Activated CD4-positive, alpha-beta T cell treated with anti-CD3 and anti-CD28 coated beads, Interleukin-2, amount 50 U/mL, for 24 hours (primary cell): ENCODE results near the gene GNAQ.

Source experiments
- DNase-seq, 2 donors: peaks; one replicate each; pipeline ENCODE4 v3.0.0-alpha.2; 2020; ENCODE audit warnings: low read depth in 1 of 2, low spot score in 1 of 2

The GNAQ gene

DNA sequence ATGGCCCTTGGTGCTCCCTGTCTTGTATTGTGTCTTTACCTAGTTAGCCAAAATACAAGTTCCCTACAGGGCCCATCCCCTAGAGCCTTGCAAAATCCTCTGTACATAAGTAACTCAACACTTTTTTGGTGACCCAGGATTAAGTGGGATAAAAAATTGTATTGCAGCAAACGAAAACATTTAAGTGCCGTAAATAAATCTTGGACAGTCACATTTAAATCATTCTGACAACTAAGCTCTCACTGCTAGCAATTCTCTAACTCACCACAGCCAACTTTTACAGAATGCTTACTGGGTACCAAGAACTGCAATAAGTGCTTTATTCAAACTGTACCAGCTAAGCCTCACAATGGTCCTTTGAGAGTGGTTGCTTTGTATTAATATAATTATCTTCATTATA, 56.6 kb downstream of the GNAQ start:
- no peak for DNase-seq

DNA sequence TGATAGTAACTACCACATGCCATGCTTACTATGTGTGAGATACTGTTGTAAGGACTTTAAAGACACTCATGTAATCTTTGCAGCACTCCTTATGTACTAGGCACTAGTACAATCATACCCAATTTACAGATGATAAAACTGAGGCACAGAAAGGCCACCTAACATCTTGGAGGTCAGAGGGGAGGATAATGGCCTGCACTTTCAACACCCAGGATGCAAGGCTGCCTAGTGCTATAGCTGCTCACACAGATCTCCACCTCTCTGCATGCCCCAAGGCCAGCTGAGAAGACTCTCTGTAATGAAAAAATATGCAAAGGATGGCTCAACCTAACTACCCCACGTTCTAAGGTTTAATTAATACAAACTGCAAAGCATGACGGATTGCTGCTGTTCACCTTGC, 57.2 kb downstream of the GNAQ start:
- DNase-seq, result no peak

DNA sequence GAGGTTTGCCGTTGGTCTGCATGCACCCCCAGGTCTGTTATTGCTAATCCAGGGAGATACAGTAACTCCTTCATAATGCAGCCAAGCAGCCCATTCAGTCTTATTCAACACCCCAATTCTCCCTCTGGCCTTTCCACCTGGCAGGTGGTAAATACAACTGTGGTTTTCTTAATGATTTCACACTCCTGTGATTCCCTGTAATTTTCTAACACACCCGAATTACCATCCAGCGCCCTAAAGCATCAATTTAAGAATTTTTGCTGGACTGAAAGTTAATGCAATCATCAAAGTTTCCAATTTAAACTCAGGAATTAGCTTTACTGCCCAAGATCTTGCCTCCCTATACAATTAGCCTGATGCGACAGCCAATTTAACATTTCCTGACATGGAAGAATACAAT, 62.5 kb downstream of the GNAQ start:
- no peak for DNase-seq

DNA sequence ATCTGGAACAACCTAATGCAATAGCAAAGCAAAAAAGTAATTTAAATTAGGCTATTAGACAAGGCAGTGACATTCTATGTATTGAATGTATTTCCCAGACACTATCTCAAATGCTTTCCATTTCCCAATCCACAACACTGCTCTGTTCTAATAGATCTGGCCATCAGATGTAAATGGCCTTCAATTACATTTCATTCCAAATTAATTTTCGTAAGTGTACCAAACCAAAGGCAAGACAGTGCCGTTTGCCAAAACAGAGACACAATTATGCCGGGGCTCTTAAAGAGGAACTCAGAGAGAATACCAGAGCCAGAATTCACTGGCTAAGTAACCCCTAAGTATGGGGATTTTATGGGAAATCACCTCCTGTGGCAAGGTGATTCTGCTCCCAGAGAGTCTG, 63.1 kb downstream of the GNAQ start:
- no peak for DNase-seq

DNA sequence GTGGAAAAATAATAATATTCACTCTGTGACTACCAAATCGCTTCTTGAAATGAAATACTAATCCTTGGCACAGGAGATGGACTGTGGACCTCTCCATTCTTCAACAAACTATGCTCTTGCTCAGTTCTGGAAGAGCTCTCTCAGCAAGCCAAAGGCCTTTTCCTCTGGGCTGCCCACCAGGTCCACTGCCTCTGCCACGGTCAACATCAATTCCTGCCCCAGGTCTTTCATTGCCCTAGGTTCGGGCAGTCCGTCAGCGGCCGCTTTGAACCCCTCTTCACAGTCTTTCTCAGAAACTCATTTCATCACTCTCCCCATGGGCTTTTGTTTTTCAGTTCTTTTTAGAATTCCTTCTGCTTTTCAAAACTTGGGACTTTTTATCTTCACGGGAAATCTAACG, 64.9 kb downstream of the GNAQ start:
- no peak for DNase-seq

DNA sequence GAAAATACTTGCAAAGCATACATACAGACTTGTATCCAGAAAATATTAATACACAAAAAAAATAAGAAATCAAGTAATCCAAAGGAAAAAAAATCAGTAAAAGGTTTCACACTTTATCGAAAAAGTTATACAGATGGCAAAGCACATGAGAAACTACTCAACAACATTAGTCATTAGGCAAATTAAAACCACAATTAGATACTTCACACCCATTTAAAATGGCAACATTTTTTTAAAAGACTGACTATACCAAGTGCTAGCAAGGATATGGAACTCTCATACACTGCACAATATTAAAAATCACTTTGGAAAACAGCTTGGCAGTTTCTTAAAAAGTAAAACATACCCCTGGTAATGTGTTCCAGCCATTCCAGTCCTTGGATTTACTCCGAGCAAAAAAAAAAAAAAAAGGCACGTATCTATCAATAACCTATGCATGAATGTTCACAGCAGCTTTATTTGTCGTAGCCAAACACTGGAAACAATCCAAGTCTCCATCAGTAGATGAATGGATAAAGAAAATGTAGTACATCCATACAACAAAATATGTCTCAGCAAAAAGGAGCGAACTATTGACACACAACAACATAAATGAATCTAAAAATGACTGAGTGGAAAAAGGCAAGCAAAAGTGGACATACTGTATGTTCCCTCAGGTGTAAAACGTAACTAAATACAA, 66.0 kb downstream of the GNAQ start:
- no peak for DNase-seq

DNA sequence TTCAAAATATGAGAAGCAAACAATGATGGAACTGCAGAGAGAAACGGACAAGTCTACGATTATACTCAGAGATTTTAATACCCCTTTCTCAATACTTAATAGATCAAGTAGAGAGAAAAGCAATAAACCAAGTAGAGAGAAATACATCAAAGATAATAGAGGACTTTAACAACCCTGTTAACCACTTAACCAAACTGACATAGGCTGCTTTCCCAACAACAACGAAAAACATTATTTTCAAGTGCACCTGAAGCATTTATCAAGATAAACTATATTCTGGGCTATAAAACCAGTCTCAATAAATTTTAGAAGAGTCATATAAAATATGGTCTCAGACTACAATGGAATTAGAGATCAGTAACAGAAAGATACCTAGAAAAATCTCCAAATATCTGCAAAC, 67.4 kb downstream of the GNAQ start:
- DNase-seq, result no peak

DNA sequence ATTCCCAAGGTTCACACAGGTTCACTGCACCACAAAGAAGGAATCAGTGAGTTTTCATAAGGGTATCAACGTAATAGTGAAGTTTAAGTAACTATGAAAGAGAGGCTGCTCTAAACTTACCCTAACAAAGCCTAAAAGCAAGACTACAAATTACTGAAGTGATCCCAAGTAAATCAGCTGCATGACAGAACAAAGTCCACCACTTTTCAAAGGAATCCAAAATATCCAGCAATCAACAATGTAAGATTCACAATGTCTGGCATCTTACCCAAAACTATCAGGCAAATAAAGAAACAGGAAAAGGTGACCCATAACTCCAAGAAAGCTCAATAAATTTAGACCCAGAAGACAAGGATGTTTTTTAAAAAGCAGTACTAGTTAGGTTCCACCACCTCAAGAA, 70.1 kb downstream of the GNAQ start:
- no peak for DNase-seq

DNA sequence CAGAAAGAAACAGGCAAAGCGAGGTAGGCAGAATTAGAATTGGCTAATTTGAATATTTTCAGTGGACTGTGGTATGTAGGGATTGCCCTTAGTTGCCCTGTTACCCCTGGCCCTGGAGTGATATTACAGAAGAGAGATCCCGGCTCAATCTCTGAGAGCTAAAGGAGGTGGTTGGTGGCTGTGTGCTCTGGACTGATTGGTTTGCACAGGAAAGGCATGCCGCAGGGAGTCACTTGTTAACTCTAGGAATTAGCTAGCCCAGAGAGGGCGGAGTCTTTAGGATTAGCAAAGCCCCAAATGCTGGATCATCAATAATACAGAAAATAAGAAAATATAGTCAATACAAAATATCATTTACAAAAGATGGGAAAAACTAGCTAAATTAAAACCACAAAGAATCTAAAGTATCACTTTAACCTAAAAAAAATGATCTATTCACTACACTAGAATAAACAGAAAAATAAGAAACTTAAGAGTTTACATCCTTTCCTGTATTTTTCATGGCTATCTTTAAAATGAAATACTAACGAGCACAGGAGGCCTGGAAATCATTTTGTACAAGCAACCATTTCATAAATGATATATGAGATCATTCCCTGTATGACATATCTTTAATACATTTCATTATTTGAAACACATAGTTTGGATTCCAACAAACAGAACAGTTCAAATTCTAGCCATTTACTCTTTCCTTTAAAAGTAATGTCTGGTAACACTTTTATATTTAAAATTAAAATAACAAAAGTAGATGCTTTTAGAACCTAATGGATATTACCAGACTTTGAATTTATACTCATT, 71.1 kb downstream of the GNAQ start:
- DNase-seq, result no peak

DNA sequence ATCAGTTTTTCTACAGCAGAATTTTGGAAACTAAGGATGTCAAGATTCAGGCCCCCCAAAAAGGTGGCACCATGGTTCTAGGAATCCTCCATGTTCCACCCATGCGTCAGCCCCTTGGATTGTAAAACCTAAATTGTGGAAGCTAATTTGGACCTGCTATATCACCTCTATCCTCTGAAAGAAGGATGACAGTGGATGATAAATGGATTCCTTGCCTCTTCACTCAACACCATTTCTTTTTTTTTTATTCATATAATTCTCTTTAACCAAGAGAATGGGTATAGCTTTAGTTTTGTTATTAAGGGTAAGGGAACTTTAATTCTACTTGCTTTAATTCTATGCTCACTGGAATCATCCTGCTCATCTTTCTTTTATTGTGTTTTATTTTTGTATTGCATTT, 71.8 kb downstream of the GNAQ start:
- DNase-seq, result no peak

DNA sequence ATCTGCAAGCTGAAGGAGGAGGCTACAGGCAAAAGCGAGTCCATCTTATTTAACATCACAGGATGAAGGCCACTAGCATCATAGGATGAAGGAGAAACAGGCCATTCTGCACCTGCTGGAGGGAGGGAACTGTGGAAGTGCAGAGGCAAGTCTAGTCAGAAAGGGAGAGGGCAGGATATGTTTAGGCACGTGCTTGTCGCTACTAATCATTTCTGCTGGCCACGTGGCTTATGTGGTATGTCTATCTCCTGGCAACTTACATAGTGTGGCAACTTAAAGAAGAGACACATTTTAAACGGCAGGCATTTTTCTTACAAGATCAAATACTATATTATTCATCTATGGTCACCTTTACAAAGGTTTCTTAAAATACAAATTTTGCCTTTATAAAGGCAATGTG, 74.0 kb downstream of the GNAQ start:
- DNase-seq, result no peak

DNA sequence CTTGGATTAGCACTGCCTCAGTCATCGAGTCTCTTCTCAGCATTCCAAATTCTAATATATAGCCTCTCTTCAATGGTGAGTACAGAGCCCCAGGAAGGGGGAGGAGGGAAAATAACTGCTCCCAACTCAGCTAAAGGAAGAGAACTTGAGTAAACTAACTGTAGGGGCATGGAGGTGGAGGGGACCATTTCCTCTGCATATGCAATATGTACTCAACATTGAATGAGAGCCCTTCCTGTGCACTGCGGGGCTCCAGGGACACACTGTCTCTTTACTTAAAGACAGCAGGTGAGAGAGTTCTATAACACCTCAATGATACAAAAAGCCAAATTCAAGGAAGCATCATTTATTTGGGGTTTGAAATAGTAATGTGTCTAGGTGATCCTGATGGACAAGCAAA, 75.1 kb downstream of the GNAQ start:
- DNase-seq, result no peak

DNA sequence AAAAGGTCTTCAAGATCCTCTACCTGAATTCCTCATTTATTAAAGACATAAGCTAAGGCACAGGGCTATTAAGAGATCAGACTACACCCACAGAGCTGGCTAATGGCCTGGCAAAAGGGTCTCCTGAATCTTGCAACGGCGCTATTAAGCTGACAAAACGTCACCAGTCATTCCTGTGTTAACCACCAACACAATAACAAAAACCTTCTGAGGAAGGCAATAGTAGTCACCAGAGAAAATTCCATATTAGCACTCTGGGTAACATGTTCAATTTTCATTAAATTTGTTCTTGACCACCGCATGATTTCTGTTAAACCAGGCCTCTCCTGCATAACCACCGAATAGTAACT, 77.0 kb downstream of the GNAQ start:
- DNase-seq, result no peak

DNA sequence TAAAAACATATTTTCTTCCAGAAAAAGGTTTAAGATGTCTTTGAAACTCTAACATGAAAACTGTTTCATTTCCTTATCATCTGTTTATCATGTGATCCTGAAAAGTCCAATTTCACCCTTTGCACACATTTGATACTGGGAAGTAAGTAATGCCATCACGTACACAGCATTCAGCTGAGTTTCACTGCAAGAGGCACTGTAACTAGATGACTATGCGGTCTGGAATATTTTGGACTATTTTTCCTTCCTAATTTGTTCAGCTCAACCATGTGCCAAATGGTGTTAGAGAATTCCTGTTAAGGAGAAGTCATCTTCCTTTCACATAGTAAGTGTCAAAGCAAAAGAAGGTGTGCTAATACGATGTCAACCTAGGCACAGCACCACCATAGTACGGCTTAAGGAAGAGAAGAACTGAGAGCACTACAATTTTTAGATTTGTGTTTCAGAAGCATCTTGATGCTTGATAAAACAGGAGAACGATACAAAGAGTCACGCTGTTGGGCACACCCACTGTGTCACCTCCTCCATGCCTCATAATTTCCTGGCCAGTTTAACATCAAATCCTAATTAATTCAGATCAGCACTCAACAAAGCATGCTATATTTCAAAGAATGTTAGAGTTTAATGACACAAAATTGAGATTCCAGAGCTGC, 77.5 kb downstream of the GNAQ start:
- DNase-seq, result no peak

DNA sequence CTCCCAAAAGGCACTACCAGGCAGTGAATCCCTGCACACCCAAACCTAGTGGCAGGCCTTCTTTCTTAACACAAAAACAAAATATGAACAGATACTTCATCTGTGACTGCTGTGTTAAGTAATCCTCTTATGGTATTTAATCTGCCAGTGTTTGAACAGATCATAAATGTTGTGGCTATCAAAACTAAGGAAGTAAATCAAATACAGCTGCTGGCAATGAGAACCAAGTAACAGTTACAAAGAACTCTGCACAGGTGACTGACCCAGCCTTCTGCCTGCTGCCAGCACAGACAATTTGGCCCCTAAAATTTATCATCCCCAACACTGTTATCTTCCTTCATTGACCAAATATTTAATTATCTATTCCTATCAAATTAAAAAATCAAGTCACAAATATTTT, 78.0 kb downstream of the GNAQ start:
- DNase-seq, result no peak

DNA sequence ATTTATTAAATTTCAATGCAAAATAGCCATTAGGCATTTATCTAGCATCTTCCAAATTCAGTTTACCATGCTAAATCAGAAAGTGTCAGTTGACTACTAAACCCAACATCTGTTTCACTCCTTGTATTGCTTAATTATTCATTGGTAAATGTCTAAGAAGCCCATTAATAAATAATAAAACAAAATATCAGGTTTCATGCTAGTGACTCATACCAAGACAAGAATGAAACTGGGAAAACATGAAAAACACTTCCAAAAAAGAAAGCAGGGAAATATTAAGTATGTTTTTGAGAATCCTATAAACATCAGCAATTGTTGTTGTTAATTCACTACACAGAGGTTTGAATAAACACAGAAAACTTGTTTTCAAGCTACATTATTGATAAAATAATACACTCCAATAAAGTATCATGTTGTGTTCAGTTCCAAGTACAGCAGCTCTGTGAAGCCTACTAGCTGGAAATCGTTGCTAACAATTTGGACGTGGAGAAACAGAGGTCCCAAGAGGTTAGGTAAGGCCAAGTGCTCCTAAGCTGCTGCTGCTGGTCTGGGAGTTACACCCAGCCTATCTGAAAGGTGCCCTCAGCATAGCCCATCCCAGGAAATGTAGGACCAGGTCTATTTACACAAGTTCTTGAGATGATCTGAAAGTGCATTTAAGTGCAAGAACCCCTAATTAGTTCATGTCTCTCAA, 78.8 kb downstream of the GNAQ start:
- DNase-seq, result no peak

DNA sequence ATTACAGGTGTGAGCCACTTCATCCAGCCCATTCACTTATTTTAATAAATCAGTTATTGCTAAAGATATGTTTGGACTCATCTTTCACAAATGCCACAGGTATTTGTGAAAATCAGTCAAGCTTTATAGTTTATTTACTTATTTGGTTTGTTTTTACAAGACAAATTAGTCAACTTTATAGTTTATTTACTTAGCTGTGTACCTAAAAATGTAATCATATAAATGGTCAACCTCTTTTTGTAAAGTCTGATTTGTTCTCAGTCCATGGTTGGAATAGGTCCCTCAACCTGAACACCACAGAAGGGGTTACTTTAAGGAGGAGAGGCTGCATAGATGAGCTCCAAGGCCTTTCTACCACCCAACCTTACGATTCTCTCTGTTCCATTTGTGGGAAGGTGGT, 80.2 kb downstream of the GNAQ start:
- no peak for DNase-seq

DNA sequence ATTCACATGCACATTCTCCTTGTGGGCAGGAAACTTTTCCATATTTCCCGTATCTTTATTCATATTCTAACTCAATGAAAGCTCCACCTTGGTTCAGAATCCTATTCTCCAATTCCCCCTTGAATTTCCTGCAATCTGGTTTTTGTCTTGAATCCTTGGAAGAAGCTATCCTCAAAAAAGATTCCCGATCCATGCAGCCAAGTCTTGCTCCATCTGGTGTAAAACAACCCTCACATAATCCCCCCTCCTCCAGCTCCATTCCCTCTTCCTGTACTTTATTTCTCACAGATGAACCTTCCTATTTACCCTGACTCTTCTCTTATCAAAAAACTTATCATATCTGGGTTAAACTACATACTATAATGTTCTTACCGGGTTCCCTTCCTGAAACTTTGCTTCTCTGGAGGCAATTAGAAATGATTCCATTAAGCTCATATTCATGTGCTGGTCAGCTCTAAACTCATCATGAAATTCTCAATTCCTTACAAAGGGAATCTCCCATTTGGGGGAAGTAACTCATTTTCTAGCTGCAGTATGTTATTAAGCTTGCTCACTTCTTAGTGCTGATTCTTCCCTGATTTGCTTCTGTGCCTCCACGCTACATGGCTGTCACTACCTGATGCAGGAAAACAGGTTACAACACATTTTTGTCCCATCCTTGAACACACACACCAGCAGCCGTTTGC, 81.7 kb downstream of the GNAQ start:
- DNase-seq, result no peak

DNA sequence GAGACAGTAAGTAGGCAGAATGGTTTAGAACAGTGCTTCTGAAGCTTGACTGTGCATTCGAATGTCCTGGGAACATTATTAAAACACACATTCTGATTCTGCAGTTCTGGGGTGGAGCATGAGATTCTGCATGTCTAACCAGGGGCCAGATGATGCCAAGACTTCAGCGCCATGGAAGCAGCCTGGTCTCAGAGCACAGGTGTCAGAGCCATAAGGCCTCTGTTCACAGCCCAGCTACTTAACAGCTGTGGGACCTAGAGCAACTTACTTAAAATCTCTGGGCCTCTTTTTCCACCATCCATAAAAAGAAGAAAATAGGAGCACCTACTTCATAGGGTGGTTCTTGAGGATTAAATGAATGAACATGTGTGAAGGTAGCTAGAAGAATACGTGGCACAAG, 84.0 kb downstream of the GNAQ start:
- no peak for DNase-seq

DNA sequence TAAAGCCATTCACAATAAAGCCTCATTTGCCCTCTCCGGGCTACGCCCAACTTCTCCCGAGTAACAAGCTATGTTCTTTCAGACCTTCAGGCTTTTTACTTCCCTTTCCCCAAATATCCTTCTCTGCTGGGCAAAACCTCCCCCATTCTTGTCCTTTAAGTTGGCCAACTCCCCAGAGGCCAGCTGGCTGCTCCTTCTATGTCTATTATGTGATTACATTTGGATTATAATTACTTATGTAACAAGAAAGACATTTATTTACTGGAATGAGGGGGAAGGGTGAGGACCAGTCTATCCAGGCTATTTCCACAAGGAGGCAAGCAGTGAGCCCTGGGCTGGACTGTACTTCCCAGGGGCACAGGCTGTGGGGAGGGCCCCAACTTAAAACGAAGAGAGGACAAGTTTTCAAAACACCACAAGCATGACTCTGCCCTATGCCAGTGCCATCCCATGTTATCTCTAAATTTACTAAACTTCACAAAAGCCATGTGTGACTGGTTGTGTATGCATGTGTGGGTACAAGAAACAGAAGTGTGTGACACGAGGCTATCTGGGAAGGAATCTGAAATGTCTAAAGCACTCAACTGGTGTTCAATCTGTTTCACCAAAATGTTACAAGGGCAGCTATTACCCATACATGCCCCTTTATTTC, 84.5 kb downstream of the GNAQ start:
- no peak for DNase-seq

DNA sequence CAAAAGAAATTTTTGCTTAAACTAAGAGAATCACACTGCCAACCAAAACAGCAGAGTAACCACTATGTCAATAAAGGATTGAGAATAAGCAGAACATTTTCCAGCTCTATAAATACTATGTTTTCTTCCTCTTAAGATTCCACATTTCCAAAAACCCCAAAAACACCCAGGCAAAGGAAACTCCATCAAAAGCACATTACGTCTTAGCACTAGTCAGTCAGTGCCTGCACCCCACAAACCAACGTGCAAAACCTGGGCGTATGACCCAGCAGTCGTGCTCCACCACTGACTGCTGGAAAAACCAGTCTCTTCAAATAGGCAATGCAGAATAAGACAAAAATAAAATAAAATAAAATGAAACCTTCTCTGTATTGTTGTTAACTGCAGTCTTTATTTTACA, 85.3 kb downstream of the GNAQ start:
- no peak for DNase-seq
